Spleen (tissue), 11 donors: ENCODE data around the gene MEGF6. TPM values are rescaled to one million over a fixed set of nuclear protein-coding genes. Genes with fewer than 3 reads are reported as not detected.

Experiments
- DNase-seq: peaks from one replicate; pipeline ENCODE4 v3.0.0-alpha.2; 2020
- H3K27ac ChIP-seq, 8 donors: fragments of 200-600 bp; sonication (generic) in 7 of 8; 1 replicate in 4 of 8; 2 replicates in 4 of 8; pipeline versions ENCODE4 v1.5.0 to v1.8.0; 2016 to 2021; ENCODE audit warnings: inconsistent platforms in 4 of 8, mild to moderate bottlenecking in 4 of 8, moderate library complexity in 1 of 8
- H3K27me3 ChIP-seq, 7 donors: fragments of 200-600 bp; sonication (generic) in 6 of 7; replicated peaks in 1 of 7; 1 replicate in 4 of 7; 2 replicates in 3 of 7; pipeline versions ENCODE4 v1.5.0 to v1.8.0; 2016 to 2021; ENCODE audit warnings: inconsistent platforms in 3 of 7, mild to moderate bottlenecking in 1 of 7
- H3K36me3 ChIP-seq, 6 donors: fragments of 200-600 bp; sonication (generic) in 5 of 6; 1 replicate in 4 of 6; 2 replicates in 2 of 6; pipeline versions ENCODE4 v1.5.0 to v1.8.0; 2016 to 2021; ENCODE audit warnings: inconsistent platforms in 2 of 6
- H3K4me1 ChIP-seq, 6 donors: fragments of 200-600 bp; sonication (generic) in 5 of 6; 1 replicate in 3 of 6; 2 replicates in 3 of 6; pipeline versions ENCODE4 v1.5.0 to v1.8.0; 2016 to 2021; ENCODE audit warnings: inconsistent platforms in 3 of 6
- H3K4me3 ChIP-seq, 8 donors: fragments of 200-600 bp; sonication (generic) in 7 of 8; 1 replicate in 4 of 8; 2 replicates in 4 of 8; pipeline versions ENCODE4 v1.5.0 to v1.8.0; 2016 to 2021; ENCODE audit warnings: inconsistent platforms in 4 of 8, mild to moderate bottlenecking in 4 of 8, moderate library complexity in 2 of 8
- H3K9me3 ChIP-seq, 8 donors: fragments of 200-600 bp; sonication (generic) in 7 of 8; 1 replicate in 4 of 8; 2 replicates in 4 of 8; pipeline versions ENCODE4 v1.5.0 to v1.8.0; 2016 to 2021; ENCODE audit warnings: inconsistent platforms in 4 of 8
- POLR2A ChIP-seq, 3 donors: fragments of 450-650 bp; IDR thresholded peaks; one replicate each; pipeline ENCODE4 v1.5.1; 2017; ENCODE audit warnings: antibody characterized with exemption in 3 of 3, mild to moderate bottlenecking in 1 of 3
- POLR2AphosphoS5 ChIP-seq, 3 donors: sonication (generic); formaldehyde crosslinking; IDR thresholded peaks; one replicate each; pipeline ENCODE4 v1.5.1; 2017; ENCODE audit warnings: antibody characterized with exemption in 3 of 3
- WGBS, 5 donors: extraction: QIAGEN DNeasy Blood & Tissue Kit in 3 of 5; methylation state at CpG; one replicate each; pipeline versions ENCODE4 v1.1.5 to v1.1.7; 2013 to 2018; 5-methylcytosine and 5-hydroxymethylcytosine counted together
- intact Hi-C: fragments of 100-400 bp; cut with DNase I; formaldehyde crosslinking; loops from one replicate; pipeline ENCODE4 v1.15.0; 2023; ENCODE audit warnings: low total_unique reads
- polyA plus RNA-seq, 3 donors: library from polyadenylated mRNA; stranded (reverse); fragments of 200-250 nt; gene quantifications; one replicate each; pipeline ENCODE4 v1.2.1, GENCODE V29; 2013
- total RNA-seq, 7 donors: library from RNA; depleted of rRNA in 3 of 7; stranded (reverse); fragments of >200 nt in 3 of 7; fragmentation: NEBNext Ultra II Directional in 4 of 7; extraction: Animal tissue kit (Norgen Biotek cat#: 25700) in 4 of 7; gene quantifications; one replicate each; pipeline versions ENCODE4 v1.1.0 to v1.2.1, GENCODE V29; 2016 to 2021
- TF ChIP-seq, protein P1 (sequence below), 11 experiments: fragments of 200-600 bp in 7 of 11; fragments of 450-650 bp in 4 of 11; sonication (generic) in 4 of 11; IDR thresholded peaks in 8 of 11; conservative IDR thresholded peaks in 3 of 11; 1 replicate in 7 of 11; 2 replicates in 4 of 11; pipeline versions ENCODE4 v1.4.0 to v1.8.0; 2016 to 2021; ENCODE audit warnings: antibody characterized with exemption in 11 of 11, inconsistent platforms in 4 of 11, mild to moderate bottlenecking in 1 of 11
- donor health status: healthy with polysubstance abuse.
- donor health status: DM: no; HTN: no; CAD: no; lungs with moderate emphysema.
- donor health status: DM: no; HTN: no; CAD: no.
- donor health status: Bipolar disorder and iron deficiency.
- donor health status: healthy.
- donor health status: DM: no; HTN: no; CAD: no.
- donor health status: DM: yes; HTN: yes; CAD: no.

MEGF6 gene
- total and polyA plus RNA-seq, 10 donors: 8.7 to 39.5 (median 20.3) TPM

DNA sequence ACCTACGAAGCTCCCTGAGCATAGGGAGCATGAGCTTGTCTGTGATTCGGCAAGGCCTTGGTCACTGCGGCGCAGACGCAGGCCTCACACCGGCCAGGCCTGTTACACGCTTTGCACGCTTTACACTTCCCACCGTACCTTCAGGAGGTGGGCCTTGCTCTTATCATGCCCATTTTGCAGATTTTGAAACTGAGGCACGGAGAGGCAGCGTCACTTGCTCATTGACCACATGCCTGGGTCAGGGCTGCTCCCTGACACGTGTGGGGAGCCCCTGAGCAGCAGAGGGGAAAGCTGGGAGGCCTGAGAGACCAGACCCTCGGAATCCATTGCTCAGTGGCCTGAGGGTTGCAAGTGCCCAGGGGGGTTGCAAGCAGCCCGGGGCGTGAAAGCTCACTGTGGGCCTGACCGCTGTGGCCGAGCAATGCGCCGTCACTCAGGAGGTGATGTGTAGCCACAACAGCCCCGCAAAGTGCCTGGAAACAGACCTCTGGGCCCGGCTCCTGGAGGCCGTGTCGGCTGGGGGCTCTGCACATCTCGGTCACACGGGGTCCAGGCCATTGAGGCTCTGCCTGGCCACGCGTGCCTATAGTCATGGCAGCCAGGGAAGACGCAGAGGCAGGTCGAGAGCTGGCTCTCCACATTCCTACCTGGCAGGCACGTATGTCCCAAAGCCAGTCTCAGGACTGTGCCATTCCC is 149.9 kb downstream of the MEGF6 start:
- no peaks in the 10 kb centered on the region for H3K9me3 ChIP-seq
- WGBS, 5 donors: 90 to 96% (median 93%) methylated on average over 13 to 30 of the region's 30 CpGs
- H3K4me1 ChIP-seq: peaks cover 0 to 31% (median 10%) of the 10 kb centered on the region in 6 donors
- peaks cover 0 to 7% (median 0%) of the 10 kb centered on the region in 7 donors for H3K27me3 ChIP-seq
- DNase-seq: no peak
- no peak overlapping the region for H3K4me3 ChIP-seq
- intact Hi-C loops: no loop called here
- TF ChIP-seq POLR2A (IDR thresholded peaks at IDR 0.05): no peak
- TF ChIP-seq, protein P1, sequence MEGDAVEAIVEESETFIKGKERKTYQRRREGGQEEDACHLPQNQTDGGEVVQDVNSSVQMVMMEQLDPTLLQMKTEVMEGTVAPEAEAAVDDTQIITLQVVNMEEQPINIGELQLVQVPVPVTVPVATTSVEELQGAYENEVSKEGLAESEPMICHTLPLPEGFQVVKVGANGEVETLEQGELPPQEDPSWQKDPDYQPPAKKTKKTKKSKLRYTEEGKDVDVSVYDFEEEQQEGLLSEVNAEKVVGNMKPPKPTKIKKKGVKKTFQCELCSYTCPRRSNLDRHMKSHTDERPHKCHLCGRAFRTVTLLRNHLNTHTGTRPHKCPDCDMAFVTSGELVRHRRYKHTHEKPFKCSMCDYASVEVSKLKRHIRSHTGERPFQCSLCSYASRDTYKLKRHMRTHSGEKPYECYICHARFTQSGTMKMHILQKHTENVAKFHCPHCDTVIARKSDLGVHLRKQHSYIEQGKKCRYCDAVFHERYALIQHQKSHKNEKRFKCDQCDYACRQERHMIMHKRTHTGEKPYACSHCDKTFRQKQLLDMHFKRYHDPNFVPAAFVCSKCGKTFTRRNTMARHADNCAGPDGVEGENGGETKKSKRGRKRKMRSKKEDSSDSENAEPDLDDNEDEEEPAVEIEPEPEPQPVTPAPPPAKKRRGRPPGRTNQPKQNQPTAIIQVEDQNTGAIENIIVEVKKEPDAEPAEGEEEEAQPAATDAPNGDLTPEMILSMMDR (IDR thresholded peaks at IDR 0.05 in 8 of 11, conservative IDR thresholded peaks at IDR 0.05 in 3 of 11): no peak
- no peak for TF ChIP-seq POLR2AphosphoS5 (IDR thresholded peaks at IDR 0.05)
- no peaks in the 10 kb centered on the region for H3K36me3 ChIP-seq
- H3K27ac ChIP-seq: peak overlapping the region in 2 of 8 donors; percentile 59 to 62

GRCh38 chr1:3460672-3461131 is 150.6 kb downstream of the MEGF6 start:
- DNase-seq: no peak

DNA sequence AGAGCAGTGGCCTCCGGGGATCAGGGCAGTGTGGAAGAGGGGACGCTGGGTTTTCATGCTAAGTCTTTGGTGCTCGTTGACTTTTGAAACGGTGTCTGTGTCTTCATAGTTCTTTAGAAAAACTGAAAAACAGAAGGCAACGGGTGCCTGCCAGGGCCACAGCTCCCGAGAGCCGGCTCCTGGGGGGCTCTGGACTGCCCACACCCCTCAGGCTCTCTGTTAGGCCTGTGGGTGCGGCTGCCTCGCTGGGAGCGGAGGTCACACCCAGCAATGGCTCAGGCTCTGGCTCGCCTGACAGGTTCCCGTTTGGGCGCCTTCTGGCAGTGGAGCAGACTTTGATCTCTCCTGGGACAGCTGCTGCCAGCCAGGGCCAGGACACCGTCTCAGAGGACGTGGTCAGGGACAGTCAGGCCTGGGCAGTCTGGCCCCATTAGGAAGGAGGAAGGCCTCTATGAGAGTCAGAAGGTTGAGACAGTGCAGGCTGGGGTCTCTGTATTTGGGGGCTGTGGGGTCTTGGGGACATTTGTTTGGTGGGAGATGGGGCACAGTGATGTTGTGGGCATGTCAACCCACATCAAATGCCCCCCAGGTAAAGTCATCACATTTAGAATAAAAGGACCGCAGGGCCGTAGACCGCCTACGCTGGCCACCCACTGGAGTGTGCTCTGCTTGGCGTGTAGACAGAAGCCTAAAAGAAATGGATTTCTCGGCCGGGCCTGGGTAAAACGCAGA is 151.2 kb downstream of the MEGF6 start:
- no peak for TF ChIP-seq POLR2A (IDR thresholded peaks at IDR 0.05)
- TF ChIP-seq, protein P1 (IDR thresholded peaks at IDR 0.05 in 8 of 11, conservative IDR thresholded peaks at IDR 0.05 in 3 of 11): no peak
- TF ChIP-seq POLR2AphosphoS5 (IDR thresholded peaks at IDR 0.05): no peak
- Histone ChIP-seq H3K36me3 (no peaks in the 10 kb centered on the region), H3K4me3 (no peak overlapping the region), H3K27ac (peak overlapping the region in 5 of 8 donors; percentile 13 to 62 (median 53)), H3K9me3 (no peaks in the 10 kb centered on the region), H3K4me1 (peaks cover 0 to 37% (median 13%) of the 10 kb centered on the region in 6 donors), H3K27me3 (peaks cover 0 to 8% (median 0%) of the 10 kb centered on the region in 7 donors)
- 78 to 87% (median 83%) methylated on average over 20 to 23 of the region's 23 CpGs for WGBS, 5 donors
- intact Hi-C loops: no loop called here
- DNase-seq: no peak

More at GRCh38 chr1:3460672-3461131, 150.6 kb downstream of the MEGF6 start:
- H3K4me1 ChIP-seq: peaks cover 0 to 31% (median 10%) of the 10 kb centered on the region in 6 donors
- no peaks in the 10 kb centered on the region for H3K36me3 ChIP-seq
- H3K9me3 ChIP-seq: no peaks in the 10 kb centered on the region
- H3K27ac ChIP-seq: peak overlapping the region in 5 of 8 donors; percentile 13 to 62 (median 53)
- peaks cover 0 to 4% (median 0%) of the 10 kb centered on the region in 7 donors for H3K27me3 ChIP-seq
- peak; percentile 57 to 78 (median 63) for TF ChIP-seq POLR2AphosphoS5 (IDR thresholded peaks at IDR 0.05)
- TF ChIP-seq POLR2A (IDR thresholded peaks at IDR 0.05): no peak
- no peak overlapping the region for H3K4me3 ChIP-seq
- 54 to 82% (median 68%) methylated on average over 11 to 14 of the region's 14 CpGs for WGBS, 5 donors
- intact Hi-C loops: no loop called here

GRCh38 chr1:3459051-3459908 is 152.0 kb downstream of the MEGF6 start:
- H3K27me3 ChIP-seq: peaks cover 0 to 17% (median under 1%) of the 10 kb centered on the region in 7 donors
- DNase-seq: no peak
- intact Hi-C loops: no loop called here
- no peaks in the 10 kb centered on the region for H3K36me3 ChIP-seq
- H3K9me3 ChIP-seq: no peaks in the 10 kb centered on the region
- H3K4me3 ChIP-seq: no peak overlapping the region
- TF ChIP-seq, protein P1 (IDR thresholded peaks at IDR 0.05 in 8 of 11, conservative IDR thresholded peaks at IDR 0.05 in 3 of 11): no peak
- TF ChIP-seq POLR2AphosphoS5 (IDR thresholded peaks at IDR 0.05): no peak
- no peak for TF ChIP-seq POLR2A (IDR thresholded peaks at IDR 0.05)
- 87 to 92% (median 90%) methylated on average over 24 of the region's 24 CpGs for WGBS, 5 donors
- H3K27ac ChIP-seq: peak overlapping the region in 3 of 8 donors; percentile 42 to 59 (median 53)
- peaks cover 0 to 45% (median 20%) of the 10 kb centered on the region in 6 donors for H3K4me1 ChIP-seq
